Naive thymus-derived CD4-positive, alpha-beta T cell (primary cell): ENCODE results near the gene CAMP. TPM values are rescaled to one million over a fixed set of nuclear protein-coding genes. Genes with fewer than 3 reads are reported as not detected.
A peak's percentile ranks its signal among the peaks of the same experiment; 100 is the strongest.

Experiments
- ATAC-seq: fragments of 150-1000 bp; cut with Tn5 transposase; 2 replicates; pipeline ENCODE4 v1.10.0; 2021; ENCODE audit warnings: mild to moderate bottlenecking, moderate library complexity
- CTCF ChIA-PET: fragments of 350-600 bp; sonication (Branson Sonifier 250); formaldehyde crosslinking; loops from one replicate; lab custom pipeline; 2021; ENCODE audit warnings: antibody characterized with exemption; lab: Charles Lee
- POLR2A ChIA-PET: fragments of 350-600 bp; sonication (Branson Sonifier 250); formaldehyde crosslinking; loops from one replicate; lab custom pipeline; 2021; ENCODE audit warnings: antibody characterized with exemption, inconsistent platforms; lab: Charles Lee
- DNase-seq, 9 donors: peaks; one replicate each; pipeline versions ENCODE4 v3.0.0 to v3.0.0-alpha.2; 2020 to 2022; ENCODE audit warnings: mixed read lengths in 1 of 9
- H3K27ac ChIP-seq: one replicate; pipeline ENCODE4 v1.7.0; 2013; ENCODE audit warnings: mild to moderate bottlenecking, low read depth, low read length, moderate library complexity
- H3K27me3 ChIP-seq, 2 donors: one replicate each; pipeline ENCODE4 v1.7.0; 2013; ENCODE audit warnings: low read length in 2 of 2, mild to moderate bottlenecking in 2 of 2, moderate library complexity in 2 of 2; ENCODE audit not compliant: control insufficient read depth in 2 of 2, insufficient read depth in 2 of 2
- H3K36me3 ChIP-seq, 3 experiments: 1 replicate in 2 of 3; 2 replicates in 1 of 3; pipeline ENCODE4 v1.7.0; 2013; ENCODE audit warnings: low read length in 3 of 3, mild to moderate bottlenecking in 3 of 3, moderate library complexity in 1 of 3; ENCODE audit not compliant: insufficient read depth in 3 of 3, control insufficient read depth in 2 of 3
- H3K4me1 ChIP-seq, 2 donors: one replicate each; pipeline ENCODE4 v1.7.0; 2013; ENCODE audit warnings: low read length in 2 of 2, mild to moderate bottlenecking in 2 of 2, moderate library complexity in 1 of 2; ENCODE audit not compliant: control insufficient read depth in 2 of 2, insufficient read depth in 2 of 2
- H3K4me3 ChIP-seq: 2 replicates; pipeline ENCODE4 v1.7.0; 2013; ENCODE audit warnings: mild to moderate bottlenecking, low read length
- H3K9me3 ChIP-seq, 3 experiments: 1 replicate in 2 of 3; 2 replicates in 1 of 3; pipeline ENCODE4 v1.7.0; 2013; ENCODE audit warnings: low read length in 3 of 3; ENCODE audit not compliant: control insufficient read depth in 2 of 3
- H3K27ac Mint-ChIP-seq, 9 donors: one replicate each; pipeline ENCODE4 v1.8.0; 2020 to 2022; ENCODE audit warnings: mixed read lengths in 9 of 9, mild to moderate bottlenecking in 8 of 9, moderate library complexity in 5 of 9, inconsistent platforms in 2 of 9
- H3K27me3 Mint-ChIP-seq, 5 donors: one replicate each; pipeline ENCODE4 v1.8.0; 2021 to 2022; ENCODE audit warnings: mixed read lengths in 5 of 5, mild to moderate bottlenecking in 1 of 5
- H3K36me3 Mint-ChIP-seq, 5 donors: one replicate each; pipeline ENCODE4 v1.8.0; 2020 to 2022; ENCODE audit warnings: mixed read lengths in 5 of 5, mild to moderate bottlenecking in 3 of 5, inconsistent platforms in 1 of 5
- H3K4me1 Mint-ChIP-seq, 7 donors: one replicate each; pipeline ENCODE4 v1.8.0; 2020 to 2022; ENCODE audit warnings: mixed read lengths in 7 of 7, mild to moderate bottlenecking in 3 of 7, inconsistent platforms in 1 of 7
- H3K4me3 Mint-ChIP-seq, 10 donors: one replicate each; pipeline ENCODE4 v1.8.0; 2020 to 2022; ENCODE audit warnings: mild to moderate bottlenecking in 10 of 10, mixed read lengths in 10 of 10, moderate library complexity in 6 of 10, inconsistent platforms in 2 of 10
- H3K9me3 Mint-ChIP-seq, 11 donors: one replicate each; pipeline ENCODE4 v1.8.0; 2020 to 2022; ENCODE audit warnings: mixed read lengths in 11 of 11, mild to moderate bottlenecking in 4 of 11, inconsistent platforms in 1 of 11, moderate library complexity in 1 of 11
- intact Hi-C, 2 donors: fragments of 100-400 bp; cut with micrococcal nuclease; formaldehyde crosslinking; loops; one replicate each; pipeline ENCODE4 v1.15.1; 2023
- polyA plus RNA-seq, 2 donors: library from polyadenylated mRNA; unstranded; fragments of 300-500 nt; fragmentation: Illumina TruSeq; gene quantifications; one replicate each; pipeline ENCODE4 v1.2.3, GENCODE V29; 2021
- total RNA-seq, 6 experiments: library from RNA in 5 of 6; stranded (reverse) in 5 of 6; gene quantifications; 1 replicate in 5 of 6; 2 replicates in 1 of 6; pipeline ENCODE4 v1.2.3 and lab custom pipeline; 2021 to 2026

The CAMP gene
- total and polyA plus RNA-seq, 7 experiments from 2014 or later: 0.54 TPM; not detected in 6

DNA sequence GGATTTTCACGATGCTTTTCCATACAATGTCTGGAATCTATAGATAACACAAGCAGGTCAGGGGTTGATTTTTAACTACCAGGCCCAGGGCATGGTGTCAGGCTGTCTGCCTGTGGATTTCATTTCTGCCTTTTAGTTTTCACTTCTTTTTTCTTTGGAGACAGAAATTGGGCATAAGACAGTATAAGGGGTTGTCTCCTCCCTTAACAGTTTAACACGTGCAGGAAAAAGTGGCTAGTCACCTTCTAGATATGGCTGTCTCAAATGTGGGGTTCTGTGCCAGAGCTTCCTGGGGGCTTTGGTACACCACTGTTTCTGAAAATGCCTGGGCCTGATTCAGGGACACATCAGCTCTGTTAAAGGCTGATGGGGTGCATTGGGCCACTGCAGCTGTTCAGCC lies 10.2 kb downstream of the CAMP start:
- ATAC-seq (no peak), DNase-seq (no peak)
- H3K4me3 ChIP-seq: no peak overlapping the region
- no peaks in the 10 kb centered on the region for H3K27me3 ChIP-seq
- Mint-ChIP-seq H3K27me3 (peaks cover 0 to 6% (median 0%) of the 10 kb centered on the region in 5 donors), H3K27ac (no peak overlapping the region), H3K36me3 (no peaks in the 10 kb centered on the region), H3K4me1 (peaks cover 0 to 6% (median 5%) of the 10 kb centered on the region in 7 donors), H3K9me3 (no peaks in the 10 kb centered on the region), H3K4me3 (no peak overlapping the region)
- intact Hi-C loops: loop anchor here in 1 of 2 donors (2.0 to 5.0 kb wide), 4 partner anchors 35 to 374 kb away; partner anchors contain the start of gene UQCRC1
- H3K36me3 ChIP-seq: no peaks in the 10 kb centered on the region
- H3K4me1 ChIP-seq: no peaks in the 10 kb centered on the region
- ChIA-PET POLR2A (no interaction called here), CTCF (interaction anchor here (0.6 kb wide), 2 partner anchors 275 to 323 kb away, joined by 3 read pairs; partner anchors contain the start of gene PFKFB4)
- no peak overlapping the region for H3K27ac ChIP-seq
- H3K9me3 ChIP-seq: no peaks in the 10 kb centered on the region

- peaks cover 0 to 3% of the 10 kb centered on the region in 2 donors for H3K4me1 ChIP-seq
Measured at GRCh38 chr3:48236531-48236930, 13.2 kb downstream of the CAMP start.

GRCh38 chr3:48238531-48239085 lies 15.3 kb downstream of the CAMP start:
- Mint-ChIP-seq H3K9me3 (no peaks in the 10 kb centered on the region), H3K27ac (no peak overlapping the region), H3K27me3 (no peaks in the 10 kb centered on the region), H3K36me3 (no peaks in the 10 kb centered on the region), H3K4me3 (no peak overlapping the region), H3K4me1 (peaks cover 0 to 23% (median 13%) of the 10 kb centered on the region in 7 donors)
- no peak overlapping the region for H3K4me3 ChIP-seq
- no peaks in the 10 kb centered on the region for H3K27me3 ChIP-seq
- intact Hi-C loops: no loop called here
- no peaks in the 10 kb centered on the region for H3K9me3 ChIP-seq
- no peak overlapping the region for H3K27ac ChIP-seq
- ATAC-seq (no peak), DNase-seq (no peak)
- H3K36me3 ChIP-seq: no peaks in the 10 kb centered on the region
- POLR2A ChIA-PET: no interaction called here
- H3K4me1 ChIP-seq: peaks cover 7 to 14% of the 10 kb centered on the region in 2 donors
- CTCF ChIA-PET: interaction anchor here (0.6 kb wide), 1 partner anchor 318 kb away, joined by 3 read pairs; no protein-coding TSS in a partner anchor

More at GRCh38 chr3:48236531-48236930, 13.2 kb downstream of the CAMP start:
- Mint-ChIP-seq H3K27ac (no peak overlapping the region), H3K4me1 (peaks cover 0 to 19% (median 14%) of the 10 kb centered on the region in 7 donors), H3K27me3 (peaks cover 0 to 6% (median 0%) of the 10 kb centered on the region in 5 donors), H3K36me3 (no peaks in the 10 kb centered on the region), H3K4me3 (no peak overlapping the region), H3K9me3 (no peaks in the 10 kb centered on the region)
- H3K27me3 ChIP-seq: no peaks in the 10 kb centered on the region
- intact Hi-C loops: no loop called here
- no peak overlapping the region for H3K27ac ChIP-seq
- DNase-seq (no peak), ATAC-seq (no peak)
- H3K4me3 ChIP-seq: no peak overlapping the region
- POLR2A ChIA-PET: no interaction called here
- CTCF ChIA-PET: interaction anchor here (0.6 kb wide), 1 partner anchor 365 kb away, joined by 3 read pairs; no protein-coding TSS in a partner anchor
- H3K9me3 ChIP-seq: no peaks in the 10 kb centered on the region
- no peaks in the 10 kb centered on the region for H3K36me3 ChIP-seq

DNA sequence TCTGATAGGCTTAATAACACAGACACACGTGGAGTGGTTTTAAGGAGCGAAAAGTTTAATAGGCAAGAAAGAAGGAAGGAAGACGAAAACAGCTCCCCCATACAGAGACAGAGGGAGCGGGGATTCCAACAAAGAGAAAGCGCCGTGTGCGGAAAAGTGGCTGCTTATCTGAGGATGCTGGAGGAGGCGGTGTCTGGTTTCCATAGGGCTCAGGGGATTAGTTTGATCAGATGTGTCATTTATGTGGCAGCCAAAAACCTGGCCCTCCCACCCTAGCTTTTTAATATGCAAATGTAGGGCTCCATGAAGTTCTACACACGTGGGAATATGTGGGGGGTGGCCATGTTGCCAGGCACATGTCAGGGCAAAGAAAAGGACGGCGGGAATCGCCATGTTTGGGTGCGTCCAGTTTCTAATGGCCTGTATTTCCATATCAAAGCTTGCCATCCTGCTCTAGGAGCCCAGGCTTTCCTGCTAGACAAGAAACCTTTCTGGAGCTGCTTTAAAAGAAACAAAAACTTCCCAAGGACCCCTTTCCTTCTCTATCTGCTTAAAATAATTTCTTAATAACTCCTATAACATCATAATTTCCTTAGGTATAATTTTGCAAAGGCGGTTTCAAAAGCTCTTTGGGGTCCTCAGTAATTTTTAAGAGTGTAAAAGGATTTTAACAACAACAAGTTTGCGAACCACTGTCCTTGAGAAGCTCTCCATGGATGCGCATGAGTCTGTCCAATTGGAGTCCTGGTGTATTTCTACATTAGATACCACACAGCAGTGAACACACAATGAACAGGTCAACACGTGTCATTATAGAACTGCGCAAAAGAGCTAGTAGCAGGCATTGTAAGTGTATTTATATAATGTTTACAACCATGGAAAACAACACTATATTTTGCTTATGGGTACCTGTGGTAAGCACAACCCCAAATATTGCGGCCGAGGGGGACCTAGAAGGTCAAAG lies 17.0 kb downstream of the CAMP start:
- ATAC-seq (peak; percentile 1), DNase-seq (no peak)
- Mint-ChIP-seq H3K27ac (peak overlapping the region; percentile 88 to 96 (median 93)), H3K9me3 (no peaks in the 10 kb centered on the region), H3K4me1 (peaks cover 1 to 36% (median 22%) of the 10 kb centered on the region in 7 donors), H3K27me3 (no peaks in the 10 kb centered on the region), H3K36me3 (peaks cover 0 to 2% (median 0%) of the 10 kb centered on the region in 5 donors), H3K4me3 (peak overlapping the region; percentile 82 to 94 (median 92))
- H3K27ac ChIP-seq: peak overlapping the region; percentile 79
- H3K27me3 ChIP-seq: no peaks in the 10 kb centered on the region
- H3K4me3 ChIP-seq: peak overlapping the region; percentile 92
- POLR2A ChIA-PET: interaction anchor here (0.6 to 4.0 kb wide), 14 partner anchors 23 to 1547 kb away, joined by 3 to 32 read pairs (median 3); partner anchors contain the start of genes CCDC51, CDC25A, NDUFAF3 and TMA7
- H3K4me1 ChIP-seq: peaks cover 7 to 14% of the 10 kb centered on the region in 2 donors
- intact Hi-C loops: loop anchor here (2.0 to 10.0 kb wide), 6 partner anchors 61 to 1078 kb away; partner anchors contain the start of genes CELSR3 (in 1 of the 2), NCKIPSD (in 1 of the 2), NME6 (in 1 of the 2) and PFKFB4 (in 1 of the 2)
- CTCF ChIA-PET: interaction anchor here (0.9 to 1.9 kb wide), 4 partner anchors 9 to 196 kb away, joined by 3 to 6 read pairs (median 5); no protein-coding TSS in a partner anchor
- H3K36me3 ChIP-seq: no peaks in the 10 kb centered on the region
- no peaks in the 10 kb centered on the region for H3K9me3 ChIP-seq

DNA sequence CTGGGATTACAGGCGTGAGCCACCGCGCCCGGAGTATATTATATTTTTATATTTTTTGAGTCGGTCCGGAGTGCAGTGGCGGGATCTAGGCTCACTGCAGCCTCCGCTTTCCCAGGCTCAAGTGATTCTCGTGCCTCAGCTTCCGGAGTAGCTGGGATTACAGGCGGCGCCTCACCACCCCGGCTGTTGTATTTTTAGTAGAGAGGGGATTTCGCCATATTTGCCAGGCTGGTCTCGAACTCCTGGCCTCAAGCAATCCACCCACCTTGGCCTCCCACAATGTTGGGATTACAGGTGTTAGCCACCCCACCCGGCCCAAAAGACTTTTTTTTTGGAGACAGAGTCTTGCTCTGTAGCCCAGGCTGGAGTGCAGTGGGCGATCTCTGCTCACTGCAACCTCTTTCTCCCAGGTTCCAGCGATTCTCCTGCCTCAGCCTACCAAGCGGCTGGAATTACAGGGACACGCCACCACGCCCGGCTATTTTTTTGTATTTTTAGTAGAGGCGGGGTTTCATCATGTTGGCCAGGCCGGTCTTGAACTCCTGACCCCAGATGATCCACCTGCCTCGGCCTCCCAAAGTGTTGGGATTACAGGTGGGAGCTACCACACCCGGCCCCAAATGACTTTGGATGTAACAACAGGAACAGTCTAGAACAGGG lies 18.6 kb downstream of the CAMP start:
- intact Hi-C loops: loop anchor here (1.0 to 10.0 kb wide), 14 partner anchors 10 to 1080 kb away; partner anchors contain the start of genes CDC25A (in 2 of the 2), NME6 (in 2 of the 2), CCDC51 (in 1 of the 2) and CELSR3 (in 1 of the 2)
- no peaks in the 10 kb centered on the region for H3K27me3 Mint-ChIP-seq
- H3K27ac Mint-ChIP-seq: peak overlapping the region in 8 of 9 donors; percentile 56 to 96 (median 92)
- no peaks in the 10 kb centered on the region for H3K9me3 Mint-ChIP-seq
- peaks cover 5 to 36% (median 25%) of the 10 kb centered on the region in 7 donors for H3K4me1 Mint-ChIP-seq
- ChIA-PET POLR2A (interaction anchor here (0.7 to 4.0 kb wide), 4 partner anchors 21 to 60 kb away, joined by 3 to 32 read pairs (median 4); partner anchors contain the start of gene CDC25A), CTCF (interaction anchor here (0.6 kb wide), 2 partner anchors 19 to 851 kb away, joined by 3 read pairs; no protein-coding TSS in a partner anchor)
- no peaks in the 10 kb centered on the region for H3K27me3 ChIP-seq
- peak overlapping the region; percentile 79 for H3K27ac ChIP-seq
- peaks cover 0 to 2% (median 0%) of the 10 kb centered on the region in 5 donors for H3K36me3 Mint-ChIP-seq
- no peaks in the 10 kb centered on the region for H3K36me3 ChIP-seq
- H3K9me3 ChIP-seq: no peaks in the 10 kb centered on the region
- H3K4me1 ChIP-seq: peaks cover 7 to 14% of the 10 kb centered on the region in 2 donors
- DNase-seq: peak in 2 of 9 donors; percentile 2
- peak overlapping the region; percentile 82 to 94 (median 92) for H3K4me3 Mint-ChIP-seq
- H3K4me3 ChIP-seq: peak overlapping the region; percentile 92
- no peak for ATAC-seq
